ENCODE measurements around the gene SLC2A11.
"Not testable (repeated sequence)": the region's sequence is repeated elsewhere in the genome, so short reads cannot be mapped to it uniquely, and the experiment has no call there.

- not testable (repeated sequence) for TF ChIP-seq CTCF (IDR thresholded peaks at IDR 0.05; ENCODE audit: insufficient read depth, low read depth, low read length); EZH2 (IDR thresholded peaks at IDR 0.05; ENCODE audit: insufficient read depth, low read length)
Measured at GRCh38 chr22:23907423-23907822, 49.7 kb downstream of the SLC2A11 start.

Data from astrocyte (in vitro differentiated cells and primary cell).